GM23338 (cell line): ENCODE measurements around the gene TRIM23. TPM values are rescaled to one million over a fixed set of nuclear protein-coding genes. Genes with fewer than 3 reads are reported as not detected.

Source experiments
- ATAC-seq: fragments of 200-7000 bp; cut with Tn5 transposase; 3 replicates; pipeline ENCODE4 v1.9.1; 2020
- DNase-seq: peaks from one replicate; pipeline ENCODE4 v3.0.0-alpha.2; 2015; ENCODE audit warnings: low spot score
- H2AFZ ChIP-seq: fragments of 200-600 bp; sonication (generic); 2 replicates; pipeline ENCODE4 v1.8.0; 2016; ENCODE audit warnings: antibody characterized with exemption, mild to moderate bottlenecking, moderate library complexity
- H3F3A ChIP-seq: fragments of 200-600 bp; sonication (generic); replicated peaks from 2 replicates; pipeline ENCODE4 v1.8.0; 2017; ENCODE audit warnings: antibody characterized with exemption, mixed run types, low read depth
- H3K27ac ChIP-seq: fragments of 200-600 bp; sonication (generic); 2 replicates; pipeline ENCODE4 v1.6.1; 2016; ENCODE audit warnings: low read depth
- H3K27me3 ChIP-seq: fragments of 200-600 bp; sonication (generic); 2 replicates; pipeline ENCODE4 v1.8.0; 2016; ENCODE audit warnings: mild to moderate bottlenecking, mixed run types, moderate library complexity; ENCODE audit not compliant: insufficient read depth
- H3K36me3 ChIP-seq: fragments of 200-600 bp; sonication (generic); 2 replicates; pipeline ENCODE4 v1.8.0; 2016; ENCODE audit warnings: mild to moderate bottlenecking; ENCODE audit not compliant: insufficient read depth
- H3K4me1 ChIP-seq: fragments of 200-600 bp; sonication (generic); 2 replicates; pipeline ENCODE4 v1.8.0; 2016; ENCODE audit warnings: mild to moderate bottlenecking, moderate library complexity; ENCODE audit not compliant: insufficient read depth
- H3K4me2 ChIP-seq: fragments of 200-600 bp; sonication (generic); 2 replicates; pipeline ENCODE4 v1.7.1; 2017; ENCODE audit warnings: mixed run types
- H3K4me3 ChIP-seq: fragments of 200-600 bp; sonication (generic); 2 replicates; pipeline ENCODE4 v1.6.1; 2016; ENCODE audit warnings: mixed run types
- H3K79me2 ChIP-seq: fragments of 200-600 bp; sonication (generic); replicated peaks from 2 replicates; pipeline ENCODE4 v1.8.0; 2017; ENCODE audit warnings: mild to moderate bottlenecking; ENCODE audit not compliant: insufficient read depth
- H3K9me2 ChIP-seq: fragments of 200-600 bp; sonication (generic); 2 replicates; pipeline ENCODE4 v1.8.0; 2017; ENCODE audit not compliant: insufficient read depth
- H4K20me1 ChIP-seq: fragments of 200-600 bp; sonication (generic); replicated peaks from 2 replicates; pipeline ENCODE4 v1.8.0; 2017; ENCODE audit warnings: mild to moderate bottlenecking; ENCODE audit not compliant: insufficient read depth
- H3K27ac Mint-ChIP-seq: 2 replicates; pipeline ENCODE4 v1.8.0; 2020; ENCODE audit warnings: inconsistent platforms, mild to moderate bottlenecking, moderate library complexity, mixed read lengths
- H3K27me3 Mint-ChIP-seq: 3 replicates; pipeline ENCODE4 v1.8.0; 2022; ENCODE audit warnings: low read depth, mild to moderate bottlenecking, moderate library complexity, mixed read lengths, inconsistent platforms; ENCODE audit not compliant: insufficient read depth, poor library complexity
- H3K36me3 Mint-ChIP-seq: 3 replicates; pipeline ENCODE4 v1.8.0; 2021; ENCODE audit warnings: low read depth, mild to moderate bottlenecking, inconsistent platforms, moderate library complexity, mixed read lengths
- H3K4me1 Mint-ChIP-seq: 3 replicates; pipeline ENCODE4 v1.8.0; 2020; ENCODE audit warnings: mild to moderate bottlenecking, inconsistent platforms, mixed read lengths
- H3K4me3 Mint-ChIP-seq: 3 replicates; pipeline ENCODE4 v1.8.0; 2021; ENCODE audit warnings: moderate library complexity, mild to moderate bottlenecking, inconsistent platforms, mixed read lengths
- H3K9me3 Mint-ChIP-seq: 3 replicates; pipeline ENCODE4 v1.8.0; 2020; ENCODE audit warnings: moderate library complexity, mild to moderate bottlenecking, inconsistent platforms, mixed read lengths
- CREB1 ChIP-seq: fragments of 250-450 bp; sonication (Bioruptor Pico); IDR thresholded peaks from 2 replicates; pipeline ENCODE4 v1.5.0; 2020; ENCODE audit warnings: low read depth, mild to moderate bottlenecking, moderate library complexity
- ETS1 ChIP-seq: IDR thresholded peaks from 2 replicates; pipeline ENCODE4 v1.6.1; 2016; ENCODE audit warnings: antibody characterized with exemption
- EZH2 ChIP-seq: fragments of 200-600 bp; sonication (generic); IDR thresholded peaks from one replicate; pipeline ENCODE4 v1.8.0; 2017; ENCODE audit warnings: antibody characterized with exemption, mild to moderate bottlenecking, low read depth; ENCODE audit not compliant: unreplicated experiment
- EZH2phosphoT487 ChIP-seq: fragments of 200-600 bp; sonication (generic); IDR thresholded peaks from one replicate; pipeline ENCODE4 v1.8.1; 2018; ENCODE audit warnings: antibody characterized with exemption; ENCODE audit not compliant: unreplicated experiment
- JUNB ChIP-seq: IDR thresholded peaks from one replicate; pipeline ENCODE4 v1.6.1; 2016; ENCODE audit warnings: antibody characterized with exemption; ENCODE audit not compliant: unreplicated experiment
- NANOG ChIP-seq: IDR thresholded peaks from 2 replicates; pipeline ENCODE4 v1.6.1; 2016; ENCODE audit warnings: antibody characterized with exemption, borderline replicate concordance
- POLR2AphosphoS5 ChIP-seq: IDR thresholded peaks from 2 replicates; pipeline ENCODE4 v1.6.1; 2016; ENCODE audit warnings: antibody characterized with exemption, low read depth
- STAT1 ChIP-seq: IDR thresholded peaks from one replicate; pipeline ENCODE4 v1.6.1; 2016; ENCODE audit warnings: antibody characterized with exemption; ENCODE audit not compliant: unreplicated experiment
- ZNF114 ChIP-seq: fragments of 250-450 bp; sonication (Bioruptor Pico); IDR thresholded peaks from 2 replicates; pipeline ENCODE4 v1.5.0; 2020; ENCODE audit warnings: mild to moderate bottlenecking, moderate library complexity
- ZNF331 ChIP-seq: fragments of 250-450 bp; sonication (Bioruptor Pico); IDR thresholded peaks from 2 replicates; pipeline ENCODE4 v1.5.0; 2020; ENCODE audit warnings: low read depth, mild to moderate bottlenecking, moderate library complexity
- ZNF462 ChIP-seq: fragments of 250-450 bp; sonication (Bioruptor Pico); IDR thresholded peaks from 2 replicates; pipeline ENCODE4 v1.5.0; 2020; ENCODE audit warnings: mild to moderate bottlenecking, moderate library complexity
- polyA plus RNA-seq: library from polyadenylated mRNA; unstranded; fragments of >200 nt; fragmentation: Nextera tagmentation; extraction: Ambion mirVana; gene quantifications from 2 replicates; pipeline ENCODE4 v1.2.1, GENCODE V29; 2016
- total RNA-seq: library from RNA; depleted of rRNA; stranded (reverse); fragments of >200 nt; shearing (Covaris generic); gene quantifications from 2 replicates; pipeline ENCODE4 v1.2.3, GENCODE V29; 2014
- TF ChIP-seq, protein P1 (sequence below): IDR thresholded peaks from one replicate; pipeline ENCODE4 v1.6.1; 2018; ENCODE audit warnings: antibody characterized with exemption; ENCODE audit not compliant: unreplicated experiment
- TF ChIP-seq, protein P2 (sequence below), 2 experiments: fragments of 200-600 bp in 1 of 2; sonication (generic) in 1 of 2; conservative IDR thresholded peaks; 2 replicates each; pipeline versions ENCODE4 v1.5.1 to v1.6.1; 2016 to 2017; ENCODE audit warnings: antibody characterized with exemption in 2 of 2, low read depth in 2 of 2, mild to moderate bottlenecking in 2 of 2, moderate library complexity in 1 of 2

Gene TRIM23
- total and polyA plus RNA-seq, 2 experiments from 2014 or later: 5.4 to 10.4 TPM

DNA sequence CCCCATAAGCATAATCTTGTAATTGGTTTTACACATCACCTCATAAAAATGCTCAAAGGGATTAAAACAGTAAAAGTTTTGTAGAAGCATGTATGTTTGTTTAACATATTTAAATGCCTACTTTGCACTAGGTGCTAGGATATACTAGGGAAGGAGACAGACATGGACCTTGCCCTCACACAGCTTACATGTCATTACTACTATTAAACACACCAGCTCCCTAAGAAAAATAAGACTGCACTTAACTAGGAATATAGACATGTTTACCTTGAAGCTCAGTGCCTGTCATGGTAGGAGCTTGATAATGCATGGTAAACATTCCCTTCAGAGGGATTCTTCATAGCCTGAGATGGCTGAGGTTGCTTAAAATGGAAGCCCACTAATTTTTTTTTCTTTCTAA, 6.8 kb upstream of the TRIM23 start:
- no peaks in the 10 kb centered on the region for H3F3A ChIP-seq
- DNase-seq (no peak), ATAC-seq (no peak)
- Mint-ChIP-seq H3K9me3 (no peaks in the 10 kb centered on the region), H3K4me1 (no peaks in the 10 kb centered on the region; the same call in 2 of the 3 replicates), H3K27ac (no peak overlapping the region; the same call in 1 of the 2 replicates), H3K27me3 (no peaks in the 10 kb centered on the region), H3K36me3 (0 out of 3 replicates have a peak, but pooled peaks cover 3% of the 10 kb centered on the region), H3K4me3 (no peak overlapping the region)
- H3K27me3 ChIP-seq: no peaks in the 10 kb centered on the region
- H3K79me2 ChIP-seq: peaks cover 51% of the 10 kb centered on the region
- H3K4me2 ChIP-seq: no peak overlapping the region
- H3K4me3 ChIP-seq: no peak overlapping the region
- H3K36me3 ChIP-seq: peaks cover 6% of the 10 kb centered on the region
- H3K9me2 ChIP-seq: no peaks in the 10 kb centered on the region
- no peak for TF ChIP-seq ETS1
- TF ChIP-seq EZH2: no peak
- no peak for TF ChIP-seq NANOG
- TF ChIP-seq ZNF462 (CRISPR knock-in tag): no peak
- TF ChIP-seq EZH2phosphoT487: no peak
- no peak for TF ChIP-seq POLR2AphosphoS5
- TF ChIP-seq, protein P1, sequence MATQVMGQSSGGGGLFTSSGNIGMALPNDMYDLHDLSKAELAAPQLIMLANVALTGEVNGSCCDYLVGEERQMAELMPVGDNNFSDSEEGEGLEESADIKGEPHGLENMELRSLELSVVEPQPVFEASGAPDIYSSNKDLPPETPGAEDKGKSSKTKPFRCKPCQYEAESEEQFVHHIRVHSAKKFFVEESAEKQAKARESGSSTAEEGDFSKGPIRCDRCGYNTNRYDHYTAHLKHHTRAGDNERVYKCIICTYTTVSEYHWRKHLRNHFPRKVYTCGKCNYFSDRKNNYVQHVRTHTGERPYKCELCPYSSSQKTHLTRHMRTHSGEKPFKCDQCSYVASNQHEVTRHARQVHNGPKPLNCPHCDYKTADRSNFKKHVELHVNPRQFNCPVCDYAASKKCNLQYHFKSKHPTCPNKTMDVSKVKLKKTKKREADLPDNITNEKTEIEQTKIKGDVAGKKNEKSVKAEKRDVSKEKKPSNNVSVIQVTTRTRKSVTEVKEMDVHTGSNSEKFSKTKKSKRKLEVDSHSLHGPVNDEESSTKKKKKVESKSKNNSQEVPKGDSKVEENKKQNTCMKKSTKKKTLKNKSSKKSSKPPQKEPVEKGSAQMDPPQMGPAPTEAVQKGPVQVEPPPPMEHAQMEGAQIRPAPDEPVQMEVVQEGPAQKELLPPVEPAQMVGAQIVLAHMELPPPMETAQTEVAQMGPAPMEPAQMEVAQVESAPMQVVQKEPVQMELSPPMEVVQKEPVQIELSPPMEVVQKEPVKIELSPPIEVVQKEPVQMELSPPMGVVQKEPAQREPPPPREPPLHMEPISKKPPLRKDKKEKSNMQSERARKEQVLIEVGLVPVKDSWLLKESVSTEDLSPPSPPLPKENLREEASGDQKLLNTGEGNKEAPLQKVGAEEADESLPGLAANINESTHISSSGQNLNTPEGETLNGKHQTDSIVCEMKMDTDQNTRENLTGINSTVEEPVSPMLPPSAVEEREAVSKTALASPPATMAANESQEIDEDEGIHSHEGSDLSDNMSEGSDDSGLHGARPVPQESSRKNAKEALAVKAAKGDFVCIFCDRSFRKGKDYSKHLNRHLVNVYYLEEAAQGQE: no peak
- no peak for TF ChIP-seq STAT1
- TF ChIP-seq JUNB: no peak
- no peak for TF ChIP-seq CREB1
- TF ChIP-seq, protein P2, sequence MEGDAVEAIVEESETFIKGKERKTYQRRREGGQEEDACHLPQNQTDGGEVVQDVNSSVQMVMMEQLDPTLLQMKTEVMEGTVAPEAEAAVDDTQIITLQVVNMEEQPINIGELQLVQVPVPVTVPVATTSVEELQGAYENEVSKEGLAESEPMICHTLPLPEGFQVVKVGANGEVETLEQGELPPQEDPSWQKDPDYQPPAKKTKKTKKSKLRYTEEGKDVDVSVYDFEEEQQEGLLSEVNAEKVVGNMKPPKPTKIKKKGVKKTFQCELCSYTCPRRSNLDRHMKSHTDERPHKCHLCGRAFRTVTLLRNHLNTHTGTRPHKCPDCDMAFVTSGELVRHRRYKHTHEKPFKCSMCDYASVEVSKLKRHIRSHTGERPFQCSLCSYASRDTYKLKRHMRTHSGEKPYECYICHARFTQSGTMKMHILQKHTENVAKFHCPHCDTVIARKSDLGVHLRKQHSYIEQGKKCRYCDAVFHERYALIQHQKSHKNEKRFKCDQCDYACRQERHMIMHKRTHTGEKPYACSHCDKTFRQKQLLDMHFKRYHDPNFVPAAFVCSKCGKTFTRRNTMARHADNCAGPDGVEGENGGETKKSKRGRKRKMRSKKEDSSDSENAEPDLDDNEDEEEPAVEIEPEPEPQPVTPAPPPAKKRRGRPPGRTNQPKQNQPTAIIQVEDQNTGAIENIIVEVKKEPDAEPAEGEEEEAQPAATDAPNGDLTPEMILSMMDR (conservative IDR thresholded peaks at IDR 0.05; ENCODE audit: low read depth in 2 of 2): no peak
- no peak for TF ChIP-seq ZNF114 (CRISPR knock-in tag)
- no peak for TF ChIP-seq ZNF331 (CRISPR knock-in tag)
- no peak overlapping the region for H2AFZ ChIP-seq
- no peaks in the 10 kb centered on the region; the same call in 1 of the 2 replicates for H4K20me1 ChIP-seq
- H3K4me1 ChIP-seq: no peaks in the 10 kb centered on the region
- H3K27ac ChIP-seq: no peak overlapping the region
